Tibial nerve (tissue), 4 donors: ENCODE results near the gene FAM118A. TPM values are rescaled to one million over a fixed set of nuclear protein-coding genes. Genes with fewer than 3 reads are reported as not detected.

Experiments
- DNase-seq, 2 donors: peaks; one replicate each; pipeline ENCODE4 v3.0.0-alpha.2; 2019; ENCODE audit warnings: low spot score in 2 of 2
- H3K27ac ChIP-seq, 4 donors: fragments of 200-600 bp; sonication (generic) in 3 of 4; one replicate each; pipeline ENCODE4 v1.5.1; 2017 to 2019; ENCODE audit warnings: mild to moderate bottlenecking in 1 of 4
- H3K27me3 ChIP-seq, 2 donors: fragments of 200-600 bp; sonication (generic) in 1 of 2; one replicate each; pipeline versions ENCODE4 v1.5.1 to v1.6.0; 2017 to 2019
- H3K36me3 ChIP-seq, 3 donors: fragments of 200-600 bp; sonication (generic); one replicate each; pipeline ENCODE4 v1.5.1; 2018 to 2019
- H3K4me1 ChIP-seq, 4 donors: fragments of 200-600 bp; sonication (generic) in 3 of 4; one replicate each; pipeline ENCODE4 v1.5.1; 2017 to 2019
- H3K4me3 ChIP-seq, 4 donors: fragments of 200-600 bp; sonication (generic) in 3 of 4; one replicate each; pipeline ENCODE4 v1.5.1; 2017 to 2019; ENCODE audit warnings: mild to moderate bottlenecking in 1 of 4, moderate library complexity in 1 of 4
- H3K9me3 ChIP-seq, 4 donors: fragments of 200-600 bp; sonication (generic) in 3 of 4; one replicate each; pipeline ENCODE4 v1.5.1; 2017 to 2019
- EP300 ChIP-seq, 2 donors: sonication (generic); formaldehyde crosslinking; IDR thresholded peaks; one replicate each; pipeline ENCODE4 v1.6.1; 2017; ENCODE audit warnings: antibody characterized with exemption in 2 of 2, mild to moderate bottlenecking in 1 of 2
- POLR2A ChIP-seq, 2 donors: fragments of 450-650 bp; IDR thresholded peaks; one replicate each; pipeline ENCODE4 v1.6.1; 2017; ENCODE audit warnings: antibody characterized with exemption in 2 of 2, mild to moderate bottlenecking in 2 of 2, moderate library complexity in 2 of 2
- WGBS, 2 donors: methylation state at CpG; one replicate each; pipeline ENCODE4 v1.1.5; 2018; 5-methylcytosine and 5-hydroxymethylcytosine counted together
- total RNA-seq, 4 donors: library from RNA; depleted of rRNA; stranded (reverse); fragments of >200 nt; gene quantifications; one replicate each; pipeline ENCODE4 v1.1.0, GENCODE V29; 2016
- TF ChIP-seq, protein P1 (sequence below), 5 experiments: fragments of 200-600 bp in 3 of 5; fragments of 450-650 bp in 2 of 5; sonication (generic) in 3 of 5; IDR thresholded peaks; one replicate each; pipeline ENCODE4 v1.5.1; 2016 to 2019; ENCODE audit warnings: antibody characterized with exemption in 5 of 5, mild to moderate bottlenecking in 3 of 5, moderate library complexity in 2 of 5

FAM118A gene
- total RNA-seq, 4 donors from 2014 or later: 16.8 to 171 (median 83.2) TPM

DNA sequence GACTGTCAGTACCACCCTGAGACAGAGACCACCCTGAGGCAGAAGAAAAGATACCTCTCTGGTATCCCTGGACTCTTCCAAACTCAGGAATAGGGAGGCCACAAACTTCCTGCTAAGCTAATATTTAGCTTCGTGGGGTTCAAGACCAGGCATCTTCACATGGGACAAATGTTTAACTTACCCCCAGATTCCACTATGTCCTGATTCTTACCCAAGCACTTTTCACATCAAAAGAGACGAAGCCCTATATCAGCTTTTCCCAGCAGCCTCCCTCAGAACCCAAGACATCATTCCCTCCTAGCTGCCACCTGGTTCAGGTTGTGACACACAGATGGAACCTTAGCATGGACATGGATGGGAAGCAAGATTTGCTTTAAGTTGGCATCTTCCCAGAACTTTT lies 71.6 kb downstream of the FAM118A start:
- 92 to 98% methylated on average over 2 of the region's 2 CpGs for WGBS, 2 donors
- H3K27me3 ChIP-seq: no peaks in the 10 kb centered on the region
- no peak for DNase-seq
- no peaks in the 10 kb centered on the region for H3K4me1 ChIP-seq
- H3K4me3 ChIP-seq: no peak overlapping the region
- no peaks in the 10 kb centered on the region for H3K36me3 ChIP-seq
- no peaks in the 10 kb centered on the region for H3K9me3 ChIP-seq
- H3K27ac ChIP-seq: no peak overlapping the region
- TF ChIP-seq POLR2A (IDR thresholded peaks at IDR 0.05) (no peak), EP300 (IDR thresholded peaks at IDR 0.05) (no peak)
- TF ChIP-seq, protein P1, sequence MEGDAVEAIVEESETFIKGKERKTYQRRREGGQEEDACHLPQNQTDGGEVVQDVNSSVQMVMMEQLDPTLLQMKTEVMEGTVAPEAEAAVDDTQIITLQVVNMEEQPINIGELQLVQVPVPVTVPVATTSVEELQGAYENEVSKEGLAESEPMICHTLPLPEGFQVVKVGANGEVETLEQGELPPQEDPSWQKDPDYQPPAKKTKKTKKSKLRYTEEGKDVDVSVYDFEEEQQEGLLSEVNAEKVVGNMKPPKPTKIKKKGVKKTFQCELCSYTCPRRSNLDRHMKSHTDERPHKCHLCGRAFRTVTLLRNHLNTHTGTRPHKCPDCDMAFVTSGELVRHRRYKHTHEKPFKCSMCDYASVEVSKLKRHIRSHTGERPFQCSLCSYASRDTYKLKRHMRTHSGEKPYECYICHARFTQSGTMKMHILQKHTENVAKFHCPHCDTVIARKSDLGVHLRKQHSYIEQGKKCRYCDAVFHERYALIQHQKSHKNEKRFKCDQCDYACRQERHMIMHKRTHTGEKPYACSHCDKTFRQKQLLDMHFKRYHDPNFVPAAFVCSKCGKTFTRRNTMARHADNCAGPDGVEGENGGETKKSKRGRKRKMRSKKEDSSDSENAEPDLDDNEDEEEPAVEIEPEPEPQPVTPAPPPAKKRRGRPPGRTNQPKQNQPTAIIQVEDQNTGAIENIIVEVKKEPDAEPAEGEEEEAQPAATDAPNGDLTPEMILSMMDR (IDR thresholded peaks at IDR 0.05): no peak

DNA sequence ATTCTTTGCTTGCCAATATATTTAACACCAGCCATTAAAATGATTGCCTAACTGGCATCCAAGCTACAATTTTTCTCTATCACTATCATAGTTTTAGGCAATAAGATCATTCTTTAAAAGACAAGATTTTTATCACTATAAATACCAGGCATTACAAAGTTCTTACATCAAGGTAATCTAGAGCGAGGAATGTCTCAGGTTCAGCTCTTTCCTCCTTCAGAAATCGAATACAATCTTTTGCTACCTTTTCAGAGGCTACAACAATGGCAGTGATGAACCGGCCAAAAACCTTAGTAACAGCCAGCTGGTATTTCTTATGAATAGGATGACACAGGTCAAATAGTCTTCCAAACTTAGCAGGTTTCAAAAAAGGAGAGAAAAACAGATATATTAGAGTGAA lies 79.8 kb downstream of the FAM118A start:
- Histone ChIP-seq H3K9me3 (no peaks in the 10 kb centered on the region), H3K27ac (no peak overlapping the region), H3K36me3 (no peaks in the 10 kb centered on the region), H3K4me1 (no peaks in the 10 kb centered on the region), H3K4me3 (no peak overlapping the region), H3K27me3 (no peaks in the 10 kb centered on the region)
- no peak for DNase-seq
- WGBS, 2 donors: 86 to 91% methylated on average over 3 of the region's 3 CpGs
- TF ChIP-seq EP300 (IDR thresholded peaks at IDR 0.05): no peak
- TF ChIP-seq POLR2A (IDR thresholded peaks at IDR 0.05): no peak
- TF ChIP-seq, protein P1 (IDR thresholded peaks at IDR 0.05): no peak

Other genes starting within 250 kb of the FAM118A start
- 10 to 100 TPM; 38.9 to 96.9 (median 72.0) TPM for gene NUP50, start 146.0 kb upstream of the FAM118A start, total RNA-seq
- gene KIAA0930, start 69.0 kb upstream of the FAM118A start, total RNA-seq: 10 to 100 TPM; 51.6 to 64.9 (median 62.0) TPM
- gene UPK3A, start 25.0 kb upstream of the FAM118A start, total RNA-seq: not detected
- not detected for gene SMC1B, start 103.7 kb downstream of the FAM118A start, total RNA-seq
- gene RIBC2, start 103.8 kb downstream of the FAM118A start, total RNA-seq: under 1 TPM in 1 of 4 donors, not detected in 3; 0.42 TPM
- 1,000 to 10,000 TPM in 1 of 4 donors, 100 to 1,000 TPM in 3; 172 to 1,145 (median 351) TPM for gene FBLN1, start 192.9 kb downstream of the FAM118A start, total RNA-seq